Stimulated activated naive B cell treated with anti-CD40 and anti-IgM and Interleukin-4, amounts not matched to agents 10 μg/mL and 1 μg/mL and 100 μg/mL, for 72 hours (primary cell): ENCODE measurements around the gene GAD2.
A peak's percentile ranks its signal among the peaks of the same experiment; 100 is the strongest.

Source experiments
- ATAC-seq, 2 donors: fragments of 150-1000 bp; cut with Tn5 transposase; replicated peaks; 2 replicates each; pipeline ENCODE4 v1.10.0; 2021; ENCODE audit warnings: moderate library complexity in 1 of 2
- DNase-seq: peaks from one replicate; pipeline ENCODE4 v3.0.0; 2021
- H3K27ac Mint-ChIP-seq: one replicate; pipeline ENCODE4 v1.8.0; 2022; ENCODE audit warnings: mild to moderate bottlenecking, mixed read lengths
- H3K27me3 Mint-ChIP-seq, 2 donors: one replicate each; pipeline ENCODE4 v1.8.0; 2022; ENCODE audit warnings: mixed read lengths in 2 of 2
- H3K36me3 Mint-ChIP-seq, 2 donors: one replicate each; pipeline ENCODE4 v1.8.0; 2022; ENCODE audit warnings: mixed read lengths in 2 of 2, mild to moderate bottlenecking in 1 of 2
- H3K4me1 Mint-ChIP-seq, 2 donors: one replicate each; pipeline ENCODE4 v1.8.0; 2022; ENCODE audit warnings: mixed read lengths in 2 of 2, mild to moderate bottlenecking in 1 of 2
- H3K4me3 Mint-ChIP-seq, 2 donors: one replicate each; pipeline ENCODE4 v1.8.0; 2022; ENCODE audit warnings: mild to moderate bottlenecking in 2 of 2, mixed read lengths in 2 of 2, moderate library complexity in 1 of 2
- H3K9me3 Mint-ChIP-seq, 2 donors: one replicate each; pipeline ENCODE4 v1.8.0; 2022; ENCODE audit warnings: mixed read lengths in 2 of 2, mild to moderate bottlenecking in 1 of 2

The GAD2 gene

GRCh38 chr10:26216585-26217395, at the start of gene GAD2:
Gene GAD2 (plus strand): TSS chr10:26216774. CDS start chr10:26216810, 36 bp downstream.
- no peaks in the 10 kb centered on the region for H3K9me3 Mint-ChIP-seq
- peak within 1 kb of the TSS; percentile 67 to 73 for H3K4me3 Mint-ChIP-seq
- peaks cover 29 to 49% of the 10 kb centered on the region in 2 donors for H3K4me1 Mint-ChIP-seq
- H3K36me3 Mint-ChIP-seq, result no peaks in the 10 kb centered on the region
- no peak for DNase-seq
- peak in 1 of 2 donors; percentile 15 for ATAC-seq
- H3K27ac Mint-ChIP-seq, result peak within 1 kb of the TSS; percentile 80
- H3K27me3 Mint-ChIP-seq, result peaks cover 78 to 96% of the 10 kb centered on the region in 2 donors

- ATAC-seq (no peak), DNase-seq (no peak)
- no peak overlapping the region for H3K27ac Mint-ChIP-seq
These were observed 47.1 kb upstream of the GAD2 start for GRCh38 chr10:26169466-26169865.

GRCh38 chr10:26172131-26172530, 44.4 kb upstream of the GAD2 start:
- Mint-ChIP-seq H3K4me3 (no peak overlapping the region), H3K36me3 (no peaks in the 10 kb centered on the region), H3K9me3 (no peaks in the 10 kb centered on the region), H3K27me3 (peaks cover 3 to 9% of the 10 kb centered on the region in 2 donors), H3K4me1 (no peaks in the 10 kb centered on the region), H3K27ac (no peak overlapping the region)
- DNase-seq (no peak), ATAC-seq (no peak)

More at GRCh38 chr10:26169466-26169865, 47.1 kb upstream of the GAD2 start:
- Mint-ChIP-seq H3K4me1 (no peaks in the 10 kb centered on the region), H3K4me3 (no peak overlapping the region), H3K27me3 (no peaks in the 10 kb centered on the region), H3K36me3 (no peaks in the 10 kb centered on the region), H3K9me3 (no peaks in the 10 kb centered on the region)

GRCh38 chr10:26173837-26174236, 42.7 kb upstream of the GAD2 start:
- no peak for DNase-seq
- H3K27ac Mint-ChIP-seq, result no peak overlapping the region
- ATAC-seq, result no peak
- H3K36me3 Mint-ChIP-seq, result no peaks in the 10 kb centered on the region
- no peaks in the 10 kb centered on the region for H3K9me3 Mint-ChIP-seq
- H3K27me3 Mint-ChIP-seq, result peaks cover 3 to 15% of the 10 kb centered on the region in 2 donors
- no peaks in the 10 kb centered on the region for H3K4me1 Mint-ChIP-seq
- no peak overlapping the region for H3K4me3 Mint-ChIP-seq

- no peaks in the 10 kb centered on the region for H3K4me1 Mint-ChIP-seq
- H3K27ac Mint-ChIP-seq, result no peak overlapping the region
- peaks cover 3 to 15% of the 10 kb centered on the region in 2 donors for H3K27me3 Mint-ChIP-seq
These were observed 39.2 kb upstream of the GAD2 start for GRCh38 chr10:26177341-26177740.

GRCh38 chr10:26194275-26194674, 22.3 kb upstream of the GAD2 start:
- H3K27ac Mint-ChIP-seq, result no peak overlapping the region

More at GRCh38 chr10:26177341-26177740, 39.2 kb upstream of the GAD2 start:
- no peak overlapping the region for H3K4me3 Mint-ChIP-seq
- ATAC-seq, result no peak
- DNase-seq, result no peak
- H3K36me3 Mint-ChIP-seq, result no peaks in the 10 kb centered on the region
- H3K9me3 Mint-ChIP-seq, result no peaks in the 10 kb centered on the region

GRCh38 chr10:26197248-26197647, 19.3 kb upstream of the GAD2 start:
- H3K9me3 Mint-ChIP-seq, result peaks cover 7 to 8% of the 10 kb centered on the region in 2 donors
- H3K4me1 Mint-ChIP-seq, result peaks cover 5 to 8% of the 10 kb centered on the region in 2 donors
- DNase-seq, result no peak
- no peak for ATAC-seq
- no peaks in the 10 kb centered on the region for H3K27me3 Mint-ChIP-seq
- H3K27ac Mint-ChIP-seq, result no peak overlapping the region
- H3K4me3 Mint-ChIP-seq, result no peak overlapping the region
- H3K36me3 Mint-ChIP-seq, result peaks cover 0 to 4% of the 10 kb centered on the region in 2 donors

More at GRCh38 chr10:26194275-26194674, 22.3 kb upstream of the GAD2 start:
- H3K36me3 Mint-ChIP-seq, result peaks cover 0 to 4% of the 10 kb centered on the region in 2 donors
- ATAC-seq (no peak), DNase-seq (no peak)
- peaks cover 2 to 3% of the 10 kb centered on the region in 2 donors for H3K27me3 Mint-ChIP-seq
- peaks cover 7 to 8% of the 10 kb centered on the region in 2 donors for H3K9me3 Mint-ChIP-seq
- no peak overlapping the region for H3K4me3 Mint-ChIP-seq
- H3K4me1 Mint-ChIP-seq, result peaks cover 5 to 8% of the 10 kb centered on the region in 2 donors

- Mint-ChIP-seq H3K27me3 (no peaks in the 10 kb centered on the region), H3K9me3 (peaks cover 7 to 8% of the 10 kb centered on the region in 2 donors), H3K36me3 (peaks cover 0 to 4% of the 10 kb centered on the region in 2 donors), H3K4me1 (peaks cover 5 to 8% of the 10 kb centered on the region in 2 donors), H3K4me3 (no peak overlapping the region), H3K27ac (no peak overlapping the region)
- no peak for ATAC-seq
- no peak for DNase-seq
These were observed 18.5 kb upstream of the GAD2 start for GRCh38 chr10:26198119-26198518.

- no peak for ATAC-seq
- H3K27me3 Mint-ChIP-seq, result no peaks in the 10 kb centered on the region
- H3K4me1 Mint-ChIP-seq, result peaks cover 5 to 8% of the 10 kb centered on the region in 2 donors
- peaks cover 7 to 8% of the 10 kb centered on the region in 2 donors for H3K9me3 Mint-ChIP-seq
- DNase-seq, result no peak
- no peak overlapping the region for H3K4me3 Mint-ChIP-seq
- H3K27ac Mint-ChIP-seq, result no peak overlapping the region
- H3K36me3 Mint-ChIP-seq, result peaks cover 0 to 4% of the 10 kb centered on the region in 2 donors
These were observed 16.7 kb upstream of the GAD2 start for GRCh38 chr10:26199841-26200240.

- Mint-ChIP-seq H3K9me3 (peaks cover 3 to 5% of the 10 kb centered on the region in 2 donors), H3K27ac (no peak overlapping the region), H3K4me1 (no peaks in the 10 kb centered on the region), H3K27me3 (peaks cover 7 to 8% of the 10 kb centered on the region in 2 donors), H3K4me3 (no peak overlapping the region), H3K36me3 (no peaks in the 10 kb centered on the region)
- ATAC-seq, result no peak
- no peak for DNase-seq
These were observed 11.4 kb upstream of the GAD2 start for GRCh38 chr10:26205223-26205622.

- ATAC-seq, result no peak
- Mint-ChIP-seq H3K27ac (no peak overlapping the region), H3K9me3 (peaks cover 3 to 5% of the 10 kb centered on the region in 2 donors), H3K36me3 (no peaks in the 10 kb centered on the region), H3K4me1 (peaks cover 19 to 36% of the 10 kb centered on the region in 2 donors), H3K27me3 (peaks cover 48 to 62% of the 10 kb centered on the region in 2 donors), H3K4me3 (no peak overlapping the region)
- no peak for DNase-seq
These were observed 4.7 kb upstream of the GAD2 start for GRCh38 chr10:26211781-26212444.

- Mint-ChIP-seq H3K9me3 (no peaks in the 10 kb centered on the region), H3K36me3 (no peaks in the 10 kb centered on the region), H3K27me3 (peaks cover 49 to 62% of the 10 kb centered on the region in 2 donors), H3K27ac (no peak overlapping the region), H3K4me1 (peaks cover 24 to 42% of the 10 kb centered on the region in 2 donors), H3K4me3 (no peak overlapping the region)
- ATAC-seq, result no peak
- no peak for DNase-seq
These were observed 4.1 kb upstream of the GAD2 start for GRCh38 chr10:26212511-26212910.

- no peaks in the 10 kb centered on the region for H3K9me3 Mint-ChIP-seq
- no peak overlapping the region for H3K4me3 Mint-ChIP-seq
- H3K27me3 Mint-ChIP-seq, result peaks cover 52 to 67% of the 10 kb centered on the region in 2 donors
- H3K4me1 Mint-ChIP-seq, result peaks cover 26 to 45% of the 10 kb centered on the region in 2 donors
- DNase-seq (no peak), ATAC-seq (no peak)
- no peaks in the 10 kb centered on the region for H3K36me3 Mint-ChIP-seq
- H3K27ac Mint-ChIP-seq, result no peak overlapping the region
These were observed 3.3 kb upstream of the GAD2 start for GRCh38 chr10:26213157-26213800.

- ATAC-seq, result no peak
- H3K4me3 Mint-ChIP-seq, result no peak overlapping the region
These were observed 2.6 kb upstream of the GAD2 start for GRCh38 chr10:26214004-26214403.

More at GRCh38 chr10:26214004-26214403, 2.6 kb upstream of the GAD2 start:
- no peaks in the 10 kb centered on the region for H3K9me3 Mint-ChIP-seq
- DNase-seq, result no peak
- no peak overlapping the region for H3K27ac Mint-ChIP-seq
- peaks cover 29 to 49% of the 10 kb centered on the region in 2 donors for H3K4me1 Mint-ChIP-seq
- H3K36me3 Mint-ChIP-seq, result no peaks in the 10 kb centered on the region
- peaks cover 59 to 73% of the 10 kb centered on the region in 2 donors for H3K27me3 Mint-ChIP-seq
